HepG2 (cell line): ENCODE data around the gene PPM1M. TPM values are rescaled to one million over a fixed set of nuclear protein-coding genes. Genes with fewer than 3 reads are reported as not detected.

ENCODE experiments used
- ARID2 ChIP-seq: sonication (generic); formaldehyde crosslinking; IDR thresholded peaks from 2 replicates; pipeline ENCODE4 v1.8.1; 2022; ENCODE audit warnings: mild to moderate bottlenecking, missing genetic modification reagents, borderline replicate concordance
- ATF2 ChIP-seq: sonication (generic); formaldehyde crosslinking; IDR thresholded peaks from 2 replicates; pipeline ENCODE4 v1.4.0; 2020; ENCODE audit warnings: missing genetic modification reagents
- DMAP1 ChIP-seq: IDR thresholded peaks from 2 replicates; pipeline ENCODE4 v1.6.1; 2016
- FOXO4 ChIP-seq: sonication (generic); formaldehyde crosslinking; conservative IDR thresholded peaks from 2 replicates; pipeline ENCODE4 v1.8.1; 2023; ENCODE audit warnings: missing genetic modification reagents
- GATAD2A ChIP-seq: IDR thresholded peaks from 2 replicates; pipeline ENCODE4 v1.6.1; 2016
- GMEB2 ChIP-seq: IDR thresholded peaks from 2 replicates; pipeline ENCODE4 v1.6.1; 2016; ENCODE audit warnings: missing biosample characterization, missing genetic modification reagents, low read depth
- HHEX ChIP-seq: IDR thresholded peaks from 2 replicates; pipeline ENCODE4 v1.6.1; 2016; ENCODE audit warnings: control low read depth
- HNF4A ChIP-seq: sonication (generic); formaldehyde crosslinking; IDR thresholded peaks from 2 replicates; pipeline ENCODE4 v1.4.0; 2020; ENCODE audit warnings: missing genetic modification reagents
- KLF11 ChIP-seq: IDR thresholded peaks from 2 replicates; pipeline ENCODE4 v1.6.1; 2016; ENCODE audit warnings: missing compliant biosample characterization
- KMT2A ChIP-seq: sonication (generic); formaldehyde crosslinking; IDR thresholded peaks from 2 replicates; pipeline ENCODE4 v1.4.0; 2020; ENCODE audit warnings: missing genetic modification reagents
- LRRFIP1 ChIP-seq: sonication (generic); formaldehyde crosslinking; conservative IDR thresholded peaks from 2 replicates; pipeline ENCODE4 v1.4.0; 2020; ENCODE audit warnings: missing genetic modification reagents
- MIER2 ChIP-seq: IDR thresholded peaks from 2 replicates; pipeline ENCODE4 v1.6.1; 2016; ENCODE audit warnings: missing biosample characterization, missing genetic modification reagents
- RFX5 ChIP-seq: IDR thresholded peaks from 2 replicates; pipeline ENCODE4 v1.6.1; 2011; ENCODE audit warnings: low read depth, low read length, improper control_type of control experiment
- SIN3A ChIP-seq: IDR thresholded peaks from 2 replicates; pipeline ENCODE4 v1.6.1; 2011; ENCODE audit warnings: low read depth, mild to moderate bottlenecking, control low read depth, low read length, borderline replicate concordance
- TCF7 ChIP-seq: sonication (generic); IDR thresholded peaks from 2 replicates; pipeline ENCODE4 v1.6.1; 2016; ENCODE audit warnings: antibody characterized with exemption, low read depth
- TFE3 ChIP-seq: IDR thresholded peaks from 2 replicates; pipeline ENCODE4 v1.6.1; 2016
- ZNF235 ChIP-seq: sonication (generic); formaldehyde crosslinking; IDR thresholded peaks from 2 replicates; pipeline ENCODE4 v1.8.1; 2023; ENCODE audit warnings: mild to moderate bottlenecking, missing genetic modification reagents, borderline replicate concordance
- ZNF44 ChIP-seq: sonication (generic); formaldehyde crosslinking; IDR thresholded peaks from 2 replicates; pipeline ENCODE4 v1.5.1; 2020; ENCODE audit warnings: mild to moderate bottlenecking, missing genetic modification reagents
- ZNF605 ChIP-seq: sonication (generic); formaldehyde crosslinking; IDR thresholded peaks from 2 replicates; pipeline ENCODE4 v1.8.0; 2022; ENCODE audit warnings: mild to moderate bottlenecking, missing genetic modification reagents
- ZXDC ChIP-seq: sonication (generic); formaldehyde crosslinking; IDR thresholded peaks from 2 replicates; pipeline ENCODE4 v1.5.0; 2020; ENCODE audit warnings: mild to moderate bottlenecking, missing genetic modification reagents
- polyA plus RNA-seq, 8 experiments: library from polyadenylated mRNA; depleted of rRNA in 3 of 8; stranded (reverse) in 7 of 8; unstranded in 1 of 8; fragments of >200 nt; fragmentation: Illumina TruSeq in 4 of 8; extraction: Trizol in 4 of 8; gene quantifications; 2 replicates each; pipeline versions ENCODE4 v1.2.1 to v1.2.3, GENCODE V29; 2011 to 2016; ENCODE audit warnings: low read depth in 4 of 8, missing spikeins in 1 of 8, mixed read lengths in 1 of 8; ENCODE audit not compliant: insufficient read depth in 1 of 8
- total RNA-seq, 5 experiments: library from RNA; depleted of rRNA; stranded (reverse); fragments of >200 nt; fragmentation: Illumina TruSeq; extraction: Trizol; gene quantifications; 2 replicates each; pipeline ENCODE4 v1.2.3, GENCODE V29; 2016; ENCODE audit warnings: low read depth in 1 of 5

Gene PPM1M
- total and polyA plus RNA-seq, 2 of the 13 experiments (the other 11 are each of a cell fraction or from before 2014, with no cell fraction given): 2.5 to 5.9 TPM

- TF ChIP-seq GATAD2A (CRISPR knock-in tag) (peak; percentile 98), GMEB2 (CRISPR knock-in tag) (0 out of 2 replicates have a peak, but pooled peaks have one; percentile 25), ATF2 (CRISPR knock-in tag) (peak; percentile 99), KMT2A (CRISPR knock-in tag) (0 out of 2 replicates have a peak, but pooled peaks have one; percentile 52), KLF11 (CRISPR knock-in tag) (peak; percentile 81; the same call in 1 of the 2 replicates), TCF7 (peak; percentile 54), ZNF44 (CRISPR knock-in tag) (0 out of 2 replicates have a peak, but pooled peaks have one; percentile 57), HNF4A (CRISPR knock-in tag) (peak; percentile 80), TFE3 (CRISPR knock-in tag) (peak; percentile 58; the same call in 1 of the 2 replicates), ARID2 (CRISPR knock-in tag) (peak; percentile 70; the same call in 1 of the 2 replicates), ZNF235 (CRISPR knock-in tag) (no peak), ZXDC (CRISPR knock-in tag) (no peak), LRRFIP1 (CRISPR knock-in tag) (no peak), FOXO4 (CRISPR knock-in tag) (no peak), DMAP1 (CRISPR knock-in tag) (peak; percentile 72), SIN3A (0 out of 2 replicates have a peak, but pooled peaks have one; percentile 30), HHEX (CRISPR knock-in tag) (peak; percentile 75; the same call in 1 of the 2 replicates), ZNF605 (CRISPR knock-in tag) (0 out of 2 replicates have a peak, but pooled peaks have one; percentile 55), MIER2 (CRISPR knock-in tag) (peak; percentile 71; the same call in 1 of the 2 replicates), RFX5 (no peak)
These were observed 35.0 kb upstream of the PPM1M start (continued) for GRCh38 chr3:52210550-52211046.
